Cardiac muscle cell (in vitro differentiated cells and primary cell): ENCODE measurements around the gene ATP2C1. TPM values are rescaled to one million over a fixed set of nuclear protein-coding genes. Genes with fewer than 3 reads are reported as not detected.
A peak's percentile ranks its signal among the peaks of the same experiment; 100 is the strongest.

Experiments used
- DNase-seq, 2 donors: peaks; one replicate each; pipeline versions ENCODE4 v3.0.0 to v3.0.0-alpha.2; 2010 to 2017; ENCODE audit warnings: low read depth in 1 of 2, low spot score in 1 of 2
- H3K27ac ChIP-seq: fragments of 200-600 bp; sonication (generic); 2 replicates; pipeline ENCODE4 v1.5.1; 2016
- H3K27me3 ChIP-seq: fragments of 200-600 bp; sonication (generic); 2 replicates; pipeline ENCODE4 v1.6.0; 2016; ENCODE audit warnings: control low read depth
- H3K36me3 ChIP-seq: fragments of 200-600 bp; sonication (generic); 2 replicates; pipeline ENCODE4 v1.5.1; 2016; ENCODE audit warnings: control low read depth
- H3K4me1 ChIP-seq: fragments of 200-600 bp; sonication (generic); 2 replicates; pipeline ENCODE4 v1.8.1; 2017; ENCODE audit warnings: low read depth, mild to moderate bottlenecking, mixed run types
- H3K4me3 ChIP-seq: fragments of 200-600 bp; sonication (generic); 2 replicates; pipeline ENCODE4 v1.5.1; 2016; ENCODE audit warnings: mild to moderate bottlenecking
- H3K9me3 ChIP-seq: fragments of 200-600 bp; sonication (generic); 2 replicates; pipeline ENCODE4 v1.5.1; 2017; ENCODE audit warnings: low read depth, mild to moderate bottlenecking, control low read depth
- CTCF ChIP-seq: IDR thresholded peaks from 2 replicates; pipeline ENCODE4 v1.5.1; 2012; ENCODE audit warnings: low read depth, mild to moderate bottlenecking, low read length
- polyA plus RNA-seq: library from polyadenylated mRNA; unstranded; fragments of >200 nt; fragmentation: Nextera tagmentation; extraction: Ambion mirVana; gene quantifications from 2 replicates; pipeline ENCODE4 v1.2.1, GENCODE V29; 2016
- total RNA-seq: library from RNA; depleted of rRNA; stranded (reverse); fragments of >200 nt; gene quantifications from 2 replicates; pipeline ENCODE4 v1.2.3, GENCODE V29; 2016

ATP2C1 gene
- total and polyA plus RNA-seq, 2 experiments from 2014 or later: 31.4 to 32.9 TPM

DNA sequence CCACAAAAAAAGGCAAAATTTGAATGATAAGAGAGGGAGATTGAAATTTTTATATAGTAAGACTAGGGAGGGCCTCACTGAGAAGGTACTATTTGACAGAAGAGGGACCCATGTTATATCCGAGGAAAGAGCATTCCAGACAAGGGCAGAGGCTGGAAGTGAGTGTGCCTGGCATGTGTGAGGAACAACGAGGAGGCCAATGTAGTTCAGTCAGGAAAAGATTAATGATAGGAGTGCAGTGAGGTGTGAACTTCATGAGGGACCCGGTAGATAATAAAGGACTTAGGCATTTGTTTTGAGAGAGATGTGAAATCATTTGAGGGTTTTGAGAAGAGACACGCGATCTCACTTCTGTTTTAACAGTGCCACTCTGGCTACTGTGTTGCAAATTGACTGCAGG, 96.4 kb downstream of the ATP2C1 start:
- H3K9me3 ChIP-seq: no peaks in the 10 kb centered on the region
- no peak for DNase-seq
- H3K36me3 ChIP-seq: peaks cover 13% of the 10 kb centered on the region
- H3K27ac ChIP-seq: no peak overlapping the region
- TF ChIP-seq CTCF: no peak
- no peak overlapping the region for H3K4me3 ChIP-seq
- H3K4me1 ChIP-seq: no peaks in the 10 kb centered on the region
- H3K27me3 ChIP-seq: no peaks in the 10 kb centered on the region

- no peak overlapping the region for H3K4me3 ChIP-seq
- H3K27me3 ChIP-seq: no peaks in the 10 kb centered on the region
- no peak for TF ChIP-seq CTCF
- H3K27ac ChIP-seq: no peak overlapping the region
- no peak for DNase-seq
- H3K9me3 ChIP-seq: no peaks in the 10 kb centered on the region
- H3K36me3 ChIP-seq: peaks cover 13% of the 10 kb centered on the region
- no peaks in the 10 kb centered on the region for H3K4me1 ChIP-seq
These were observed 97.2 kb downstream of the ATP2C1 start for GRCh38 chr3:130991126-130991525.

DNA sequence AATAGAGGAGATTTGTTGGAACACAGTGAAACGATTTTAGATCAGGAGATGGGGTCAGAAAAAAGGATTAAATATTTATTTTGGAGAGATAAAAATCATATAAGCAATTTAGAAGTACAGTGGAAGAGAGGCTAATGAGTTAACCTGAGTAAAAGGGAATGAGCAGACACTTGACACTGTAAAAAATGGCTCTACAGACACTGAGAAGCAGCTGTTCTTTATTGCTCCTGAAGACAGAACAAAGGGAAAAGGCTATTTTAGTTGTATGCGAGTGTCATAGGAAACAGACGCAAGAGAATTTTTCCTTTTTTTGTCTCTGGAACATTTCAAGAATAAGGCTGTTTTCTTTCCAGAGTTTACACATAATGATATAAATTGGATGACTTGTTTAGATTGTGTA, 98.5 kb downstream of the ATP2C1 start:
- Histone ChIP-seq H3K9me3 (no peaks in the 10 kb centered on the region), H3K27ac (no peak overlapping the region), H3K36me3 (peaks cover 19% of the 10 kb centered on the region), H3K4me3 (no peak overlapping the region), H3K4me1 (no peaks in the 10 kb centered on the region), H3K27me3 (no peaks in the 10 kb centered on the region)
- no peak for DNase-seq
- no peak for TF ChIP-seq CTCF

DNA sequence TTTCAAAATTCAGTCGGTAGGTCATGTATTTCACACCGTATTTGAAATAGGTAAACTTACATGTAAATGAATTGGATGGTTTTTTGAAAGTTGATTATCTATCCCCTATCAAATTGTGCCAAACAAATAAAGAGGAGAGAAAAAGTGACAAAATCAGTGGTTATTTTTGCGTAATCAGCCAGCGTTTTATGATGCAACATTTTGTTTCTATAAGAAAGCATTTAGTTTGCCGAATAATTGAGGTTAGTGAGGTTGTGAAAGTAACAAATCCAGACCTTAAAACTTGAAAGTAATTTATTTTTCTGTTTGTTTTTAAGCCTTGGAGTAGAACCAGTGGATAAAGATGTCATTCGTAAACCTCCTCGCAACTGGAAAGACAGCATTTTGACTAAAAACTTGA, 103.4 kb downstream of the ATP2C1 start:
- no peaks in the 10 kb centered on the region for H3K4me1 ChIP-seq
- no peak overlapping the region for H3K27ac ChIP-seq
- no peaks in the 10 kb centered on the region for H3K9me3 ChIP-seq
- no peak for TF ChIP-seq CTCF
- H3K36me3 ChIP-seq: peaks cover 48% of the 10 kb centered on the region
- no peaks in the 10 kb centered on the region for H3K27me3 ChIP-seq
- DNase-seq: peak in 1 of 2 donors; percentile 81
- H3K4me3 ChIP-seq: no peak overlapping the region

DNA sequence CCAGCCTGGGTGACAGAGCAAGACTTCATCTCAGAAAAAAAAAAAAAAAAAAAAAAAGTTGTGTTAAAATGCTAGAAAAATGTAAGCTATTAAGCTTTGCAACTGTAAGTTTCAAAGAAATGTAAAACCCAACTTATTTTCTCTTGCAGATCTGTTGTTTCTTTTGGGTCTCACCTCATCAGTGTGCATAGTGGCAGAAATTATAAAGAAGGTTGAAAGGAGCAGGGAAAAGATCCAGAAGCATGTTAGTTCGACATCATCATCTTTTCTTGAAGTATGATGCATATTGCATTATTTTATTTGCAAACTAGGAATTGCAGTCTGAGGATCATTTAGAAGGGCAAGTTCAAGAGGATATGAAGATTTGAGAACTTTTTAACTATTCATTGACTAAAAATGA, 107.2 kb downstream of the ATP2C1 start:
- H3K4me3 ChIP-seq: no peak overlapping the region
- no peak for DNase-seq
- no peaks in the 10 kb centered on the region for H3K4me1 ChIP-seq
- H3K36me3 ChIP-seq: peaks cover 42% of the 10 kb centered on the region
- no peak overlapping the region for H3K27ac ChIP-seq
- no peaks in the 10 kb centered on the region for H3K9me3 ChIP-seq
- no peak for TF ChIP-seq CTCF
- no peaks in the 10 kb centered on the region for H3K27me3 ChIP-seq

DNA sequence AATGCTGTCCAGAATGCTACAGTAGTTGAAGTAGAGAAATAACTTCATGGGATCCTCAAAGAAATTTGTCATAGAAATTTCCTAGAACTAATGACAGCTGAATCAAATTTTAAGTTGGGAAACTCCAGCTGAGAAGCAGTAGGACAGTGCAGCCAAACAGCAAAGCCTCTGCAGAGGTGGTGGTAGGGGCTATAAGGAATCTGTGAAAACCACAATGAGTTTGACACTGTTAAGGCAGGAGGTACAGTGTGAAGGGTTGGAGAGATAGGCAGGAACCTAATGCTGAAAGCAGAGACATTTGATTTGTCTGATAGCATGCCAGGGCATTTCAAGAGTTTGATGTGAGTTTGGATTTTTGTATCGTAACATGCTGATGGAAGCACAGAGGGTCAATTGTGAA, 110.7 kb downstream of the ATP2C1 start:
- H3K27me3 ChIP-seq: no peaks in the 10 kb centered on the region
- no peak for DNase-seq
- TF ChIP-seq CTCF: no peak
- H3K4me3 ChIP-seq: no peak overlapping the region
- peaks cover 20% of the 10 kb centered on the region for H3K36me3 ChIP-seq
- H3K4me1 ChIP-seq: no peaks in the 10 kb centered on the region
- no peak overlapping the region for H3K27ac ChIP-seq
- H3K9me3 ChIP-seq: no peaks in the 10 kb centered on the region
